ENCODE results near the gene ATF6.
A peak's percentile ranks its signal among the peaks of the same experiment; 100 is the strongest.

ATF6 gene

DNA sequence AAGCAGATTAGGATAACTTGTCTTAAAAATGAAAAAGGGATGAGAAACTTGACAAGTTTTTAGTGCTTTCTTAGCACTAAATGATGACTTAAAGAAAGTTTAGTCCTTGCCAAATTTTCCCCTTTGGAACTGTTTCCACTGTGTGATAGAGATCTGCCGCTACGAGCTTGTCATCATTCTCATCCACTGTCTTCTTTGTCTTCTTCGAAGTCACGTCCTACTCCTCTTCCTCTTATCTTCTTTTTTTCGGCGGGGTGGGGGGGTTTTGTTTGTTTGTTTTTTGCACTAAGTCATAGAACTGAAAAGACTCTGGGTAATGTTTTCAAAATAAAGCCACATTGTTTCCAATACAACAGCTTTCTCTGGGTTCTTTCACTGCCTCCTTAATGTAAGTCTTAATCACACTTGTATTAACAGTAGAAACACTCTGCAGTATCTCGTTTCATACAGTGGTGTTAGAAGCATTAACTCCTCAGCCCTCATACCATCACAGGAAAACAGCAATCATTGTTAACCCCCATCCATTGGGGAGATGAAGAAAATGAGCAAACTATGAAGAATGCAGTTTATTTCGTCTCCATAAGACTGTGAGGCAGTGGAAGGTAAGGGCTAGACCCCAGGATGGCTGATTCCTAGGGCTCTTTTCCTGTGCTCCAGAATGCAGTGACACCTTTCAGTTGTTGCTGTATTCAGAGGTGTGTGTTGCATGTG is 175.8 kb downstream of the ATF6 start:
- no peak for DNase-seq (ENCODE audit: low spot score)

DNA sequence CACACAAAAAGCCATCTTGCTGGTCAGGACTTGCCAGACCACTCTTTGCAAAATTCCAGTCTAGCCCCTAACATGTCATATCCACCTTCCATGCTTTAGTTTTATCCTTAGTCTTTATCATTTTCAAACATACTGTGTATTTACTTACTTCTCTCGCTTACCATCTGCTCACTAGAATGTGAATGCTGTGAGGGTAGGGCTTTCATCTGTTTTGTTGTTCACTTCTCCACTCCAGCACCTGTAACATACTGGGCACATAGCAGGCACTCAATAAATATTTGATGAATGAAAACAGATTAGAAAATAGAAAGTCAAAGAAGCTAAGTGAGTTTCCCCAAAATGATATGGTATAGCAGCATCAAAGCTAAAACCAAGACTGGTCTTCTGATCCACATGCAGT is 177.6 kb downstream of the ATF6 start:
- peak; percentile 39 for DNase-seq (ENCODE audit: low spot score)

- DNase-seq (ENCODE audit: low spot score): peak; percentile 48
Observed at GRCh38 chr1:161944381-161944780, 178.3 kb downstream of the ATF6 start.

GRCh38 chr1:161945306-161946060 is 179.4 kb downstream of the ATF6 start:
- DNase-seq (ENCODE audit: low spot score): peak; percentile 85

- DNase-seq (ENCODE audit: low spot score): no peak
Observed at GRCh38 chr1:161946071-161946987, 180.2 kb downstream of the ATF6 start.

DNA sequence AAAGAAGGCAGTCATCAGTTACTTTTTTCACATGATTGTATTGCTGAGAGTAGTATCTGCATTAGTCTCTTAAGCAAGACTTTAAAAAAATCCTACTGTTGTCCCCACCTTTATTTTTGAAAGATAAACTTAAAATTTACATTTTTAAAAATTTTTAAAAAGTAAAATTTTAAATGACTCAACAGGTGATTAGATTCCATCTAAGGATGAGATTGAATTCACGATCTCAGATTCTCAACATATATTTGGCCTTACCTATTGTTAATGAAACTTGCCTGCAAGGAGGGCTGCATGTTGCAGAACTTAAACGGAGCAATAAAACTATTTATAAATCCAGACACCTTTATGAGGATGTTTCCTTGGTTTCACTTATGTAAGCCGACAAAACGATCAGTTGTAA is 182.3 kb downstream of the ATF6 start:
- DNase-seq (ENCODE audit: low spot score): no peak

DNA sequence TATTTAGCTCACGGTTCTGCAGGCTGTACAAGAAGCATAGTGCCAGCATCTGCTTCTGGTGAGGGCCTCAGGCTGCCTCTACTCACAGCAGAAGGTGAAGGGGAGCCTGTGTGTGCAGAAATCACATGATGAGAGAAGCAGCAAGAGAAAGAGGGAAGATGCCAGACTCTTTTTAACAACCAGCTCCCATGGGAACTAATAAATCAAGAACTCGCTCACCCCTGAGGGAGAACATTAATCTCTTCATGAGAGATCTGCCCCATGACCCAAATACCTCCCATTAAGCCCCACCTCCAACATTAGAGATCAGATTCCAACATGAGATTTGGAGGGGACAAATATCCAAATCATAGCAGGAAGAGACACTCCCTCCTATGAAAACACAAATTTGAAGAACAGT is 183.4 kb downstream of the ATF6 start:
- DNase-seq (ENCODE audit: low spot score): no peak

DNA sequence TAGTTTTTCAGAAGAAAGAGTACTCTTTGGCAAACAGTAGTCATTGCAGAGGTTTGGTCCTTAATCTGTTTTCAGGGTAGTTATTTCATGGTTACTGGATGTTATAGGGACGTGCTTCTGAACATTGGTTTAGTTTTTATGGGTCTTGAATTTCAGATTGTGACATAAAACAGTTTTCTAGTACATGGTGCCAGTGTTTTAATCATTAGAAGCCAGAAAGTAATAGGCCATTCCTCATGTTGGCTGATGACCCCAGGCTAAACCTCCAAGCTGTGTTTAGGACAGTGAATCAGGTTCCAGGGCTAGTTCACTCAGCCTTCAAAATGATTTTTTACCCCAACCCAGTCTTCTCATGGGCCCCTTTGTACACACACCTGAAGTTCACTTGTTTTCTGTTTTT is 184.3 kb downstream of the ATF6 start:
- DNase-seq (ENCODE audit: low spot score): no peak

DNA sequence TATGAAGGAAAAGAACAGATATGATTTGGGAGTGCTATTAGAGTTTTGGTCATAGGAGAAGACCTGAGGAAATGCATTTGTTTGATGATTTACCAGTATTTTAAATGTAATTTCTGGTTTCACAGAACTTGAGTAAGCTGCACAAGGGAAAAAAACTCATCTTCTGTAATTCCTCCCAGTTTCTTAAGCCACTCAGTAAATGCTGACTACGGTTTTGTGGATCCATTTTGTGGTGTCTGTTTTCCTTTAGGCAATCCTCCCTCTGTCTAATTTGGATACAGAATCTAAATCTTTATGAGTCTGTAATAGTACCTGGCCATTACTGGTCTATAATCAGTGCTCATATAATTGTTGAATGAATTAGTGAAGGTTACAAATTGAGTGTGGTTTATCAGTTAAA is 185.5 kb downstream of the ATF6 start:
- no peak for DNase-seq (ENCODE audit: low spot score)

GRCh38 chr1:161952607-161953172 is 186.6 kb downstream of the ATF6 start:
- DNase-seq (ENCODE audit: low spot score): no peak

- peak; percentile 34 for DNase-seq (ENCODE audit: low spot score)
Observed at GRCh38 chr1:161953256-161953920, 187.3 kb downstream of the ATF6 start.

DNA sequence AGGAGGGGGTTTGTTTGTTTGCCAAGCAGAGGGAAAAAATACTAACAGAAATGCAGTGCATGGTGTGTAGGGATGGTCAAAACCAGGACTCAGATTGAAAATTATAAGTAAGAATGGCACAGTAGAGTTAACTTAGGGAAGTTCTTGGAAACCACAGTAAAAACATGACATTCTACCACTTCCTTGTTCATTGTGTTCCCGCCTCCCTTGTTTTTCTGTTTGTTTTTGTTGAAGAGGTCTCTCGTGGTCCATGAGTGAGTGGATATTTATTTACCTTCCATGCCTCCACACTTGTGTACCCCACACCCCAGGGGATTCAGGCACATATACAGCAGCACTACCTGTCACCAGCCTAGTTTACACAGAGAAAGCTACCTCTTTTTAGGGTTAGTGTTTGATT is 187.9 kb downstream of the ATF6 start:
- no peak for DNase-seq (ENCODE audit: low spot score)

DNA sequence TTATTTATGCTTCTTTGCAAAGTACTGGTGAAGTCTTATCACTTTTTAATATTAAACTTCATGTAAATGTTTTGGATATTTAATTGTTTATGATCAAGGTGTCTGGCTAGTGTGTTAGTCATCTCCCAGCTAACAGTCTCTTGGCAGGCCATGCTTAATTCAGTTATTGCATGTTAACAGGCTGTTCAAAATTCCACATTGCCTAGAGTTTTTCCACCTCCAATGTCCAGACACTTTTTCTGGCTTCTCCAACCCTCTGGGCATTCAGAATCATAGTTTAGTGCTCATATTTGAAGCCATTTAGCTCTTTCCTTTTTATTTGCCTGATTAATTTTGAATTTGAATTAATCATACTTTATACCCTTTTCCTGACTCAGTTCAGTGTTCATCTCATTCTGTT is 188.3 kb downstream of the ATF6 start:
- DNase-seq (ENCODE audit: low spot score): no peak

- no peak for DNase-seq (ENCODE audit: low spot score)
Observed at GRCh38 chr1:161955606-161956005, 189.5 kb downstream of the ATF6 start.

DNA sequence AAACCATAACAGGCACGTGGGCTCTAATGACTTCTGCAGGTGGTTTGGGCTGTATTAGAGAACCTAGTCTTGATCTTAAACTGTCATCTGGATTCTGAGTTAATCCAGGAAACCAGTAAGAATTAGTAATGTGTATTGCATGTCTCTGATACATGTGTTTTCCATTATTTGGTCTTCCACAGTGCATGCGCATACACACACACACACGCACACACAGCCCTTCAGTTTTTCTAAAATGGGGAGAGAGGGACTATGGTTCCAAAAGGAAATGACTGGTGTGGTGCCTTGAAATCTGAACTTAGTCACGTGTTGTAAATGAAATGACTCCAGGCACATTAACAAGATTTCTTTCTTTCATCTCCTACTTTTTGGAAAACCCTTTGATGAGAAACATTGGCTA is 190.0 kb downstream of the ATF6 start:
- DNase-seq (ENCODE audit: low spot score): no peak

GRCh38 chr1:161956930-161957329 is 190.8 kb downstream of the ATF6 start:
- DNase-seq (ENCODE audit: low spot score): no peak

DNA sequence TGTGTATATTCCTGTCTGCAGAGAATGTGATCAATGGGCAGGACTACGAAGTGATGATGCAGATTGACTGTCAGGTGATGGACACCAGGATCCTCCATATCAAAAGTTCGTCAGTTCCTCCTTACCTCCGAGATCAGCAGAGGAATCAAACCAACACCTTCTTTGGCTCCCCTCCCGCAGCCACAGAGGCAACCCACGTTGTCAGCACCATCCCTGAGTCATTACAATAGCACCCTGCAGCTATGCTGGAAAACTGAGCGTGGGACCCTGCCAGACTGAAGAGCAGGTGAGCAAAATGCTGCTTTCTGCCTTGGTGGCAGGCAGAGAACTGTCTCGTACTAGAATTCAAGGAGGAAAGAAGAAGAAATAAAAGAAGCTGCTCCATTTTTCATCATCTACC is 192.3 kb downstream of the ATF6 start:
- no peak for DNase-seq (ENCODE audit: low spot score)

DNA sequence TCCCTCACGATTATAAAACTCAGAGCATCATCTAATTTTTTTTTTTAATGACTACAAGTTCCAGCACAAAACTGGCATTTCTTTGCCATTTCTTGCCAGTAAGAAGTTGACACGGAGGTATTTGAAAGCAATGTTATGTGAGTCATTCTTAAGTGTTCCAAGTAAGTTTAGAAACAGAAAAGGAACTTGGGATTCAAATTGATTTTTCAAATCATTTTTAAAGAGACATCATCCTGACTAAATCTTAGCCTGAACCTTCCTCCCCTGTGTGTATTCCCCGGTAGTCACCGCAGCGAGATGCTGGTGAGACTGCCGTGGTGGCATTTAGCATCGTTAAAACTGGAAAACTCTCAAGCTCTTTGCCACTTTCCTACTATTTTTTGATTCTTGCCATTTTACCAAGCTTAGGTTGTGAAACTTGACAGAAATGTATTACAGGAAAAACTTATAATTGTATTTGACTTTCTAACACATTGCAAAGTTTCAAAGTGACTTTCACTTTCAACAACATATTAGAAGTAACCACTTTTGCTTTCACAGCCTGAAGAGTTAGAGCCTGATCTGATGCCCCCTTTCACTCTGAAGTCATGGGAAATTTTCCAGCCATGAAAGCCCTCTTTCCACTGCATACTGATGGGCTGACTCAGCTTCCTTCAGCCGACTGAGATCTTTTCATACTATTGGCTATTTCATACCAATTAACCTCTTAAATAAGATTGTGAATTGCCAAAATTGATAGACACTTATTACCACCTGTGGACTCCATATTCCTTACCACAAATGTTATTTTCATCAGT is 196.2 kb downstream of the ATF6 start:
- no peak for DNase-seq (ENCODE audit: low spot score)

DNA sequence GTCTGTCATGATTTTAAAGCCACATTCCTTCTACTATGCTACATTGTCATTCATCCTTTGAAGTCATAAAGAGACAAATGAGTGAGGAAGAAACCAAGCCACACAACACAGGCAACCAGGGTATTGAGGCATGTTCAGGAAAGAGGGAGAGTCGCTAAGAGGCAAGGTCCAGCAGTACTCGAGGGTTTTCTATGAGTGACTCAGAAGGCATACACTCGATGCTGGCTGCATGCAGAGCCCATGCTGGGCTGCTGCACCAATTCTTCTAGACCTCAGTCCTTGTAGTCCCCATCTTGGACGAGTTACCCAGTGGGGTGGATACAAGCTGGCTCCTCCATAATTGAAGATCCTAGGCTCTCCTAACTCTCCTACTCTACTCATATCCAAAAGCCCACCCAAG is 199.9 kb downstream of the ATF6 start:
- DNase-seq (ENCODE audit: low spot score): no peak

DNA sequence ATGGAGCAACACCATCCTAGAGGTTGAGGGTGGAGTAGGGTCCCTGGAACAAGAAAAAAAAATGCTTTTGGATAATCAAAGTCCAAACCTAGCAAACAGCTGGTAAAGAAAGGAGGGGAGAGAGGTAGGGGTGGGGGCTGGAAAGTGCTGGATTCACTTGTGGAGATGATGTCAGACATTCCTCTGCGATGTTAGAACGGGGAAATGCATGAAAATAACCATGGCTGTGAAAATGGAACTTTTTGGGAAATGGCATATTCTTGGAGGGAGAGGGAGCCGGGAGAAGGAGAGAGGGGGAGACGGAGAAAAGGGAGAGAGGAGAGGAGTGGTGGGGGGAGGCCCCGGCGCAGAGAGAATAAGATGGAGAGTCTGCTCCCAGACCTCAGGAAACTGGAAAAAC is 203.9 kb downstream of the ATF6 start:
- DNase-seq (ENCODE audit: low spot score): no peak

DNA sequence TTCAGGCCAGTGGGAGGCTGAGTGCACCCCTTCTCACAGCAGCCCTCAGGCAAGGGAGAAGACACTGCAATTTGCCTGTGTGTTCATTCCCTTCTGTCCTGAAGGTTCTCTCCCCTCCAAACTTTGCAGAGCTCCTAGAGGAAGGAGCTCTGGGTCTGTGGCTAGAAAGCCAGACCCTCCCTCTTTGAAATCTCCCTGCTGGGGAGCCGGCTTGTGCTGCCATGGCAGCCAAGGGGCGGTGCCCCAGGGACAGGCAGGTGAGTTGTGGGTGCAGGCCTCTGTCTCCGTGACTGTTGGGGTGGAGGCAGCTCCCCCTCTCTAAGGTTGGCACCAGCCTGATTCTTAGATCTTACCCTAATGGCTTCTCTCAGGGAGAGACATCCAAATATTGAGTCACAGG is 204.5 kb downstream of the ATF6 start:
- DNase-seq (ENCODE audit: low spot score): no peak
